Neural crest cell (in vitro differentiated cells): ENCODE results near the gene PON3. TPM values are rescaled to one million over a fixed set of nuclear protein-coding genes. Genes with fewer than 3 reads are reported as not detected.

Experiments
- DNase-seq: peaks from one replicate; pipeline ENCODE4 v3.0.0; 2021; ENCODE audit warnings: low read depth, mixed read lengths, low spot score
- H3K27ac Mint-ChIP-seq: one replicate; pipeline ENCODE4 v1.8.0; 2021; ENCODE audit warnings: mild to moderate bottlenecking, mixed read lengths; ENCODE audit not compliant: unreplicated experiment
- H3K27me3 Mint-ChIP-seq: 2 replicates; pipeline ENCODE4 v1.8.0; 2021; ENCODE audit warnings: low read depth, mild to moderate bottlenecking, mixed read lengths
- H3K36me3 Mint-ChIP-seq: 2 replicates; pipeline ENCODE4 v1.8.0; 2021; ENCODE audit warnings: low read depth, mild to moderate bottlenecking, mixed read lengths
- H3K4me1 Mint-ChIP-seq: 2 replicates; pipeline ENCODE4 v1.8.0; 2021; ENCODE audit warnings: mixed read lengths
- H3K4me3 Mint-ChIP-seq: one replicate; pipeline ENCODE4 v1.8.0; 2021; ENCODE audit warnings: mild to moderate bottlenecking, mixed read lengths
- H3K9me3 Mint-ChIP-seq: 2 replicates; pipeline ENCODE4 v1.8.0; 2021; ENCODE audit warnings: mixed read lengths
- CTCF ChIP-seq: fragments of 200-600 bp; sonication (generic); conservative IDR thresholded peaks from 2 replicates; pipeline ENCODE4 v1.5.0; 2021; ENCODE audit warnings: antibody characterized with exemption, mild to moderate bottlenecking
- total RNA-seq: library from RNA; stranded (reverse); gene quantifications from 2 replicates; pipeline ENCODE4 v1.2.1, GENCODE V29; 2021

Gene PON3
- total RNA-seq, 1 donor from 2014 or later: not detected

DNA sequence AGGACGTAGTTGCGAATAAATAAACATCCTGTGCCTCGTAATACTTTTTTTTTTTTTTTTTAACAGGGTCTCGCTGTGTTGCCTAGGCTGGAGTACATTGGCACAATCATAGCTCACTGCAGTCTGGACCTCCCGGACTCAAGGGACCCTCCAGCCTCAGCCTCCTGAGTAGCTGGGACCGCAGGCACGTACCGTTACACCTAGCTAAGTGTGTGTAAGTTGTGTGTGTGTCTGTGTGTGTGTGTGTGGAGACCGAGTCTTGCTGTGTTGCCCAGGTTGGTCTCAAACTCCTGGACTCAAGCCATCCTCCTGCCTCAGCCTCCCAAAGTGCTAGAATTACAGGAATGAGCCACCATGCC lies 39.2 kb upstream of the PON3 start:
- Mint-ChIP-seq H3K36me3 (peaks cover 15% of the 10 kb centered on the region), H3K9me3 (peaks cover 5% of the 10 kb centered on the region), H3K27ac (peak overlapping the region; percentile 99), H3K4me1 (peaks cover 41% of the 10 kb centered on the region), H3K27me3 (no peaks in the 10 kb centered on the region), H3K4me3 (peak overlapping the region; percentile 94)
- DNase-seq: no peak
- TF ChIP-seq CTCF: no peak

GRCh38 chr7:95434557-95435421 lies 38.6 kb upstream of the PON3 start, which contains the start of gene PON2:
TSS of gene PON2 (minus strand) at chr7:95435028. CDS start at chr7:95434951, 77 bp downstream.
- peaks cover 15% of the 10 kb centered on the region for H3K36me3 Mint-ChIP-seq
- no peaks in the 10 kb centered on the region for H3K27me3 Mint-ChIP-seq
- peak within 1 kb of the TSS; percentile 94 for H3K4me3 Mint-ChIP-seq
- peak; percentile 72 for DNase-seq
- no peak for TF ChIP-seq CTCF
- H3K9me3 Mint-ChIP-seq: peaks cover 5% of the 10 kb centered on the region
- peak within 1 kb of the TSS; percentile 99 for H3K27ac Mint-ChIP-seq
- H3K4me1 Mint-ChIP-seq: peaks cover 40% of the 10 kb centered on the region

- H3K4me3 Mint-ChIP-seq: peak overlapping the region; percentile 84
- H3K4me1 Mint-ChIP-seq: peaks cover 40% of the 10 kb centered on the region
- no peak for TF ChIP-seq CTCF
- DNase-seq: no peak
- H3K36me3 Mint-ChIP-seq: peaks cover 22% of the 10 kb centered on the region
- H3K9me3 Mint-ChIP-seq: peaks cover 8% of the 10 kb centered on the region
- peak overlapping the region; percentile 10 for H3K27ac Mint-ChIP-seq
- no peaks in the 10 kb centered on the region for H3K27me3 Mint-ChIP-seq
Measured at GRCh38 chr7:95433952-95434556, 37.9 kb upstream of the PON3 start.

DNA sequence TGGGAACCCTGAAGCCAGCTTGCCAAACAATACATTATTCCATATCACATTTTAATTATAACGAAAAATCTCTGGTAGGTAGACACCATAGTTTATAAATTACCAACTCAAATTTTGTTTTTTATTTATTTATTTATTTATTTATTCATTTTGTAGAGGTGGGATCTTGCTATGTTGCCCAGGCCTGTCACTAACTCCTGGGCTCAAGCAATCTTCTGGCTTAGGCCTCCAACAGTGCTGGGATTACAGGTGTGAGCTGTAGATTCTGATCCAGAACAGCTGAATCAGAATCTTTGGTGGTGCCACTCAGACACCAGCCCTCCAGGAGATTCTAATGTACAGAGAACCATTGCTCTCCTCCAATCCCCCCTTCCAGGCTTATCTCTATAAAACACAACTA lies 37.0 kb upstream of the PON3 start:
- no peaks in the 10 kb centered on the region for H3K27me3 Mint-ChIP-seq
- DNase-seq: no peak
- peak overlapping the region; percentile 84 for H3K4me3 Mint-ChIP-seq
- H3K27ac Mint-ChIP-seq: no peak overlapping the region
- H3K9me3 Mint-ChIP-seq: peaks cover 8% of the 10 kb centered on the region
- TF ChIP-seq CTCF: no peak
- peaks cover 22% of the 10 kb centered on the region for H3K36me3 Mint-ChIP-seq
- peaks cover 42% of the 10 kb centered on the region for H3K4me1 Mint-ChIP-seq

DNA sequence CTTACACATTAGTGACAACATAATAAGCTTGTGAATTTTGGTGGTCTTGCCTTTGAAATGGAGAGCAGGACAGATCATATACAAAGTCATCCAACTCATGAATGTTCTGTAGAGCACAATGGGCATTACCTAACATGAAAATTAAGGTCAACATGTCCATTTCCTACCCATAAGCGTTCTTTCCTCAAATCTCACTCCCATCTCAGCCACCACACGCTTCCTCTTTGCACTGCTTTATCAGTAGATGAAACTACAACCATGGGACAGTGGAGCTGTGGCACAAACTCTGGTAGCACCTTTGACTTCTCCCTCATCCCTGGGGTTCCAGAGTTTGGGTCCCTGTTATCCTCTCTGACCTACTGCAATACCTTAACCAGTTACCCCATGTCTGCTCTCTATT lies 36.4 kb upstream of the PON3 start:
- Mint-ChIP-seq H3K36me3 (peaks cover 22% of the 10 kb centered on the region), H3K27ac (no peak overlapping the region), H3K27me3 (no peaks in the 10 kb centered on the region), H3K9me3 (peaks cover 8% of the 10 kb centered on the region), H3K4me3 (peak overlapping the region; percentile 35), H3K4me1 (peaks cover 47% of the 10 kb centered on the region)
- no peak for TF ChIP-seq CTCF
- no peak for DNase-seq
